ENCODE data around the gene AQP12A. TPM values are rescaled to one million over a fixed set of nuclear protein-coding genes. Genes with fewer than 3 reads are reported as not detected.

Gene AQP12A
- total RNA-seq, 1 experiment from 2014 or later: not detected

DNA sequence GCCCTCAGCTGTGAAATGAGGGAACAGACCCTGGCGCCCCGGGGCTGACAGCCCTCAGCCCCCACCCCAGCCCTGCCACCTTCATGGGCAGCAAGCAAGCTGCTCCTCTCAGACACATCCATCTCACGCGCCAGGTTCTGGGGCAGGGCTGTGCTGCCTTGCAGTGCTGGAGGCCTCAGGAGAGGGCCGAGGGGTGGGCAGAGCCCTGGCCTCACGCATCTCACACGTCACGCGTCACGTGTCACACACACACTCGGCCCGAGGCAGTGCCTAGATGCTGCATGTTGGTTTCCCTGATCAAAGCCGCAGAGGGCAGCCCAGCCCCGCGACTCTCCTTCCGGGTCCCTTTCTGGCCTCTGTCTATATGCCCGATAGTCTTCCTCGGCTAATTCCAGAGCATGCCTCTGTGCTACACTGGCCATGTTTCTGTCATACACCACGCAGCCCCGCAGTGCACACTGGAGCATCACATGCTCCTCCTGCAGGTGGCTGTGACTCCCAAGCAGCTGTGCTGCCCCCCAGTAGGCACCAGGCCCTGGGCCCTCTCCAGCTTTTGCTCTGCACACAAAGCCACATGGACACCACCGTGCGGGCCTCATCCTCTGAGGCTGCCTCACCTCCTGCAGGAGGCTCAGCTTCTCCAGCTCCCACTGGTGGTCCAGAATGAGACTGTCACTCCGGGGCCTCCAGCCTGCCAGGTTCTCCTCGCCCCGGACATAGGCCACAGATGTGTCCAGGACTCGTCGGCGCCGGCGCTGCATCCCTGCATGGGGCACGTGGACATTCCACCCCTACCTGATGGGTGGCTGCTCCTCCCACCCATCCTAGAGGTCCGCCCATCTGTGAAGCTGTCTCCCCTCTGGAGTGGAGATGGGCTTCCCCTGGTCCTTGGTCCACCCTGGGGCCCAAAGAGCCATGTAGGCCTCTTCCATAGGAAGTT, 31.4 kb downstream of the AQP12A start:
- H3K27ac ChIP-seq: no peak overlapping the region
- no peak for DNase-seq (ENCODE audit: low read depth in 1 of 2, low spot score in 2 of 2)
- H3K4me3 ChIP-seq: no peak overlapping the region
- no peaks in the 10 kb centered on the region for H3K4me1 ChIP-seq (replicated peaks)
- H3K9me3 ChIP-seq (replicated peaks): no peaks in the 10 kb centered on the region
- peaks cover 11% of the 10 kb centered on the region for H3K27me3 ChIP-seq (replicated peaks)
- no peaks in the 10 kb centered on the region for H3K36me3 ChIP-seq

GRCh38 chr2:240723851-240724250, 32.2 kb downstream of the AQP12A start:
- no peak for DNase-seq (ENCODE audit: low read depth in 1 of 2, low spot score in 2 of 2)
- Histone ChIP-seq H3K4me3 (no peak overlapping the region), H3K4me1 (replicated peaks) (no peaks in the 10 kb centered on the region), H3K27ac (no peak overlapping the region), H3K27me3 (replicated peaks) (peaks cover 13% of the 10 kb centered on the region), H3K9me3 (replicated peaks) (no peaks in the 10 kb centered on the region), H3K36me3 (no peaks in the 10 kb centered on the region)

DNA sequence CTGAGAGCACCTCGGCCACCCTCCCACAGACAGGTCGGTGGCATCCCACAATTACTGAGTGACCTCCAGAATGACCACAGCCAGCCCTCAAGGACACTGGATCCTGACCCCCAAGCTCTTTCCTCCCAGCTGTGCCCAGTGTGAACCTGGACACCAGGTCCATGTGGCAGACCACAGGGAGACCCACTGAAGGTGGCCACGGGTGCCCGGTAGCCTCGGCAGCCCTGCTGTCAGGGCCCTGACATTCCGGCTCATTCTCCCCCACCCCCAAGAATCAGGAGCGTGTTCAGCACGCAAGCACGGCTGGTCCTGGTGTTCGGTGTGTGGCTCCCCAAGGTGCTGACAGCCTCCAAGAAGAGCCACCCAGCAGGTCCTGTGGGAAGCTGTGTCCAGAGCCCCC, 32.8 kb downstream of the AQP12A start:
- H3K4me3 ChIP-seq: no peak overlapping the region
- no peak for DNase-seq (ENCODE audit: low read depth in 1 of 2, low spot score in 2 of 2)
- no peak overlapping the region for H3K27ac ChIP-seq
- H3K36me3 ChIP-seq: no peaks in the 10 kb centered on the region
- no peaks in the 10 kb centered on the region for H3K9me3 ChIP-seq (replicated peaks)
- H3K4me1 ChIP-seq (replicated peaks): no peaks in the 10 kb centered on the region
- peaks cover 13% of the 10 kb centered on the region for H3K27me3 ChIP-seq (replicated peaks)

GRCh38 chr2:240725266-240725665, 33.6 kb downstream of the AQP12A start:
- Histone ChIP-seq H3K9me3 (replicated peaks) (no peaks in the 10 kb centered on the region), H3K36me3 (no peaks in the 10 kb centered on the region), H3K27ac (no peak overlapping the region), H3K27me3 (replicated peaks) (peaks cover 12% of the 10 kb centered on the region), H3K4me1 (replicated peaks) (no peaks in the 10 kb centered on the region), H3K4me3 (no peak overlapping the region)
- no peak for DNase-seq (ENCODE audit: low read depth in 1 of 2, low spot score in 2 of 2)

DNA sequence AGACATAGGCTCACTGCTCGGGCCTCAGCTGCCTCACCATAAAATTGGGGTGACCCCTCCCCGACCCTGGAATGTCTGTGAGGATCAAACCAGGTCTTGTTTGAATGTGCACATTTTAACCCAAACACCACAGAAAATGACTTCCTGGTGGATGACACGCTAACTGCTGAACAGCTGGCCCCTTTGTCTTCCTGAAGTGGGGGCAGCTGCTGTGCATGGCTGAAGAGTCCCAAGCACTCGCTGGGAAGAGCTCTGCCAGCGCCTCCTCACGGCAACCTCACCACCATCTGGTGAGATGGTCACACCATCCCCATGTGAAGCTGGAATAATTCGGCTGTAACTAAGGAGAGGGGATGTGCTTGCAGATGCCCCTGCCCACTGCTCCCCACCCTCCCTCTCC, 34.0 kb downstream of the AQP12A start:
- no peak for DNase-seq (ENCODE audit: low read depth in 1 of 2, low spot score in 2 of 2)
- H3K27me3 ChIP-seq (replicated peaks): peaks cover 14% of the 10 kb centered on the region
- no peaks in the 10 kb centered on the region for H3K36me3 ChIP-seq
- no peak overlapping the region for H3K27ac ChIP-seq
- H3K4me3 ChIP-seq: no peak overlapping the region
- H3K4me1 ChIP-seq (replicated peaks): no peaks in the 10 kb centered on the region
- H3K9me3 ChIP-seq (replicated peaks): no peaks in the 10 kb centered on the region

- Histone ChIP-seq H3K36me3 (no peaks in the 10 kb centered on the region), H3K27ac (no peak overlapping the region), H3K4me1 (replicated peaks) (no peaks in the 10 kb centered on the region), H3K27me3 (replicated peaks) (peaks cover 24% of the 10 kb centered on the region), H3K9me3 (replicated peaks) (no peaks in the 10 kb centered on the region), H3K4me3 (no peak overlapping the region)
- no peak for DNase-seq (ENCODE audit: low read depth in 1 of 2, low spot score in 2 of 2)
Observed at GRCh38 chr2:240726876-240727275, 35.2 kb downstream of the AQP12A start.

GRCh38 chr2:240727439-240727838, 35.8 kb downstream of the AQP12A start:
- no peak for DNase-seq (ENCODE audit: low read depth in 1 of 2, low spot score in 2 of 2)
- no peaks in the 10 kb centered on the region for H3K9me3 ChIP-seq (replicated peaks)
- no peaks in the 10 kb centered on the region for H3K4me1 ChIP-seq (replicated peaks)
- no peak overlapping the region for H3K27ac ChIP-seq
- no peaks in the 10 kb centered on the region for H3K36me3 ChIP-seq
- H3K27me3 ChIP-seq (replicated peaks): peaks cover 24% of the 10 kb centered on the region
- H3K4me3 ChIP-seq: no peak overlapping the region

GRCh38 chr2:240727913-240728312, 36.2 kb downstream of the AQP12A start:
- Histone ChIP-seq H3K27me3 (replicated peaks) (peaks cover 24% of the 10 kb centered on the region), H3K4me1 (replicated peaks) (no peaks in the 10 kb centered on the region), H3K4me3 (no peak overlapping the region), H3K36me3 (no peaks in the 10 kb centered on the region), H3K27ac (no peak overlapping the region), H3K9me3 (replicated peaks) (no peaks in the 10 kb centered on the region)
- DNase-seq (ENCODE audit: low read depth in 1 of 2, low spot score in 2 of 2): no peak

GRCh38 chr2:240728361-240728760, 36.7 kb downstream of the AQP12A start:
- H3K4me1 ChIP-seq (replicated peaks): no peaks in the 10 kb centered on the region
- no peak for DNase-seq (ENCODE audit: low read depth in 1 of 2, low spot score in 2 of 2)
- H3K9me3 ChIP-seq (replicated peaks): no peaks in the 10 kb centered on the region
- no peak overlapping the region for H3K4me3 ChIP-seq
- H3K27me3 ChIP-seq (replicated peaks): peaks cover 24% of the 10 kb centered on the region
- H3K27ac ChIP-seq: no peak overlapping the region
- no peaks in the 10 kb centered on the region for H3K36me3 ChIP-seq

DNA sequence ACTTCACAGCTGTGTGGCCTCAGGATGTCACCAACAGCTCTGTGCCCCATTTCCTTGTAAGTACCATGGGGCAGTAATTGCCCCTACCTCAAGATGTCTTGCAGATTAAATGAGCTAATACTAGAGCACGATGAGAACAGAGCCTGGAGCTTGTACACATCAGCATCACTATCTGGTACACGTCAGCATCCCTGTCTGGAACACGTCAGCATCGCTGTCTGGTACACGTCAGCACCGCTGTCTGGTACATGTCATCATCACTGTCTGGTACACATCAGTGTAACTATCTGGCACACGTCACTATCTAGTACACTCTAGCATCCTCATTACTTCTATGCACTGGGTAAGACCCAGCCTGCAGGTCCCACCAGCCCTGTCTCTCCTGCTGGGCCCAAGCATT, 37.2 kb downstream of the AQP12A start:
- Histone ChIP-seq H3K4me3 (no peak overlapping the region), H3K4me1 (replicated peaks) (no peaks in the 10 kb centered on the region), H3K9me3 (replicated peaks) (no peaks in the 10 kb centered on the region), H3K27me3 (replicated peaks) (peaks cover 24% of the 10 kb centered on the region), H3K27ac (no peak overlapping the region), H3K36me3 (no peaks in the 10 kb centered on the region)
- no peak for DNase-seq (ENCODE audit: low read depth in 1 of 2, low spot score in 2 of 2)

DNA sequence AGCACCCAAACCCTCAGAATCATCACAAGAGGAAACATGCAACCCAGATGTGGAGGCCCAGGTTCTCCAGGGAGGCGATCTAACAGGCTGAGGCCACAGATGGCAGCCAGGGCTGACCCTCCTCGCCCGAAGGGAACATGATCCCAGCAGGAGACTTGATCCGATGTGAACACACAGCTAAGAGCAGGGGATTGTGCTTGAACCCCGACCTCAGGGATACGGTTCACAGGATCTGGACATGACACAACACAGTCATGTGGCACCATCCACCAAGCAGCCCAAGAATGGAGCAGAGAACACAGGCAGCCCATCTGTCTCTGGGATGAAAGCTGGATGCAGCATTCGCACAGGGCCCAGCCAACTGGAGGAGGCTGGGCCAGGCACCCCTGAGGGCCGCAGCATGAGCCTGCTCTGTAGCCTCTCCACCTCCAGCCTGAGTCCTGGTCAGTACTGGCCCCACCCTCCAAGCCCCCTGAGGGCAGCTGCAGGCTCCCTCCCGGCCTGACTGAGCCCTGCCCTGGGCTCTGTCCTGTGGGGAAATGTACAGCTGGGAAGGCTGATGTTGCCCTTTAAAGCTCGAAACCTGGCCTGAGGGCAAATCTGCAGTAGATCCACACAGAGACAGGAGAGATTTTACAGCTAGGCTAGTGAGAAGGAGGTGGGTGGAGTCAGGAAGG, 39.0 kb downstream of the AQP12A start:
- Histone ChIP-seq H3K4me3 (no peak overlapping the region), H3K4me1 (replicated peaks) (no peaks in the 10 kb centered on the region), H3K9me3 (replicated peaks) (no peaks in the 10 kb centered on the region), H3K36me3 (no peaks in the 10 kb centered on the region), H3K27me3 (replicated peaks) (peaks cover 24% of the 10 kb centered on the region), H3K27ac (no peak overlapping the region)
- DNase-seq (ENCODE audit: low read depth in 1 of 2, low spot score in 2 of 2): no peak

GRCh38 chr2:240731178-240731545, 39.5 kb downstream of the AQP12A start:
- Histone ChIP-seq H3K4me1 (replicated peaks) (no peaks in the 10 kb centered on the region), H3K36me3 (no peaks in the 10 kb centered on the region), H3K9me3 (replicated peaks) (no peaks in the 10 kb centered on the region), H3K27me3 (replicated peaks) (peaks cover 24% of the 10 kb centered on the region), H3K27ac (no peak overlapping the region), H3K4me3 (no peak overlapping the region)
- no peak for DNase-seq (ENCODE audit: low read depth in 1 of 2, low spot score in 2 of 2)

GRCh38 chr2:240732184-240732583, 40.5 kb downstream of the AQP12A start:
- H3K4me1 ChIP-seq (replicated peaks): no peaks in the 10 kb centered on the region
- DNase-seq (ENCODE audit: low read depth in 1 of 2, low spot score in 2 of 2): no peak
- H3K27me3 ChIP-seq (replicated peaks): peaks cover 30% of the 10 kb centered on the region
- no peak overlapping the region for H3K27ac ChIP-seq
- H3K9me3 ChIP-seq (replicated peaks): no peaks in the 10 kb centered on the region
- no peaks in the 10 kb centered on the region for H3K36me3 ChIP-seq
- H3K4me3 ChIP-seq: no peak overlapping the region

DNA sequence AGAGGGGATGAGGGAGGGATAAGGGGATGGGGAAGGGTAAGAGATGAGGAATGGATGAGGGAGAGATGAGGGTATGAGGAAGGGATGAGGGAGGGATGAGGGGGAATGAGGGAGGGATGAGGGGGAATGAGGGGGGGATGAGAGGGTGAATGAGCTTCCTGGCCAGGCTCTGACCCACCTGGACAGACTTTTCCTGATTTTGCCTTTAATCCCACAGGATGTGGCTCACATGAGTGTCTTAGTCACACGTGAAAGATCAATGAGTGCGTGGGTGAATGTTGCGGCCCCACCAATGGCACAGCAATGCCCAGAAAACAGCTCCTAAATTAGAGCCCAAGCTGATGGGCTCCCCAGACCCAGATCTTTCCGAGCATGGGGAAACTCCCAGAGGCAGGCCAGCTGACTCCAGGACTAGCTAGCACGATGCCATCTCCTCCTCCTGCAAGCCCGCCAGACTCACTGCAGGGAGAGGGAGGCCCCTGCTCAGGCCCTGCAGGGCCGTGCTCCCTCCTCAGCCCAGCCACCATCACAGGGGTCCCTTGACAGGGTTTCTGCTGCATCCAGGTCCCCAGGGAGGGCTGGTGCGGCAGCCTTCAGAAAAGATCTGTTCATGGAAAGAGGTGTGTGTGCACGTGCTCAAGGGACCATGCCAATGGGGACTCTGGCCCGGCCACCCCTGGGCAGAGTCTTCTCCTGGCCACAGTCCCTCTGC, 41.4 kb downstream of the AQP12A start:
- Histone ChIP-seq H3K4me1 (replicated peaks) (no peaks in the 10 kb centered on the region), H3K9me3 (replicated peaks) (no peaks in the 10 kb centered on the region), H3K27ac (no peak overlapping the region), H3K27me3 (replicated peaks) (peaks cover 29% of the 10 kb centered on the region), H3K36me3 (no peaks in the 10 kb centered on the region), H3K4me3 (no peak overlapping the region)
- DNase-seq (ENCODE audit: low read depth in 1 of 2, low spot score in 2 of 2): no peak
